Measurements from ENCODE around the gene TMEM9B. TPM values are rescaled to one million over a fixed set of nuclear protein-coding genes. Genes with fewer than 3 reads are reported as not detected.

TMEM9B gene
- total RNA-seq, 4 donors from 2014 or later, result 20.5 to 93.9 (median 58.5) TPM

- intact Hi-C loops (cut with DNase I; ENCODE audit: low total_unique reads) (no loop called here), in situ Hi-C loops (cut with MboI; ENCODE audit: low pct_ligation_motif_present in 1 of 4, low pct_unique_long_range_greater_than_20kb in 1 of 4, low sequenced_read_pairs in 3 of 4) (loop anchor here in 2 of 4 donors (25.0 kb wide), 2 partner anchors 134 to 509 kb away; no protein-coding TSS in a partner anchor)
- H3K36me3 ChIP-seq, result no peaks in the 10 kb centered on the region
- no peaks in the 10 kb centered on the region for H3K9me3 ChIP-seq
- 14 to 21% methylated on average over 4 to 8 of the region's 8 CpGs for WGBS, 2 donors (ENCODE audit: low coverage in 1 of 2)
- TF ChIP-seq EP300 (IDR thresholded peaks at IDR 0.05; ENCODE audit: low read depth) (no peak), POLR2AphosphoS5 (IDR thresholded peaks at IDR 0.05) (no peak), POLR2A (IDR thresholded peaks at IDR 0.05) (no peak), CTCF (IDR thresholded peaks at IDR 0.05) (no peak)
- peaks cover 6 to 20% (median 19%) of the 10 kb centered on the region in 4 donors for H3K4me1 ChIP-seq
- H3K27ac ChIP-seq, result peak overlapping the region in 1 of 4 donors; percentile 16
- H3K27me3 ChIP-seq, result peaks cover 47% of the 10 kb centered on the region
- DNase-seq, result no peak
- peak overlapping the region; percentile 5 to 58 (median 36) for H3K4me3 ChIP-seq
Observed at GRCh38 chr11:9002920-9003572, 38.8 kb upstream of the TMEM9B start.

GRCh38 chr11:9001736-9002135, 37.5 kb upstream of the TMEM9B start:
- peaks cover 47% of the 10 kb centered on the region for H3K27me3 ChIP-seq
- intact Hi-C loops (cut with DNase I; ENCODE audit: low total_unique reads) (no loop called here), in situ Hi-C loops (cut with MboI; ENCODE audit: low pct_ligation_motif_present in 1 of 4, low pct_unique_long_range_greater_than_20kb in 1 of 4, low sequenced_read_pairs in 3 of 4) (loop anchor here in 2 of 4 donors (25.0 kb wide), 2 partner anchors 136 to 511 kb away; no protein-coding TSS in a partner anchor)

GRCh38 chr11:8998017-8998416, 33.8 kb upstream of the TMEM9B start:
- Histone ChIP-seq H3K36me3 (no peaks in the 10 kb centered on the region), H3K27ac (no peak overlapping the region), H3K4me1 (peaks cover 0 to 5% (median 4%) of the 10 kb centered on the region in 4 donors), H3K9me3 (no peaks in the 10 kb centered on the region), H3K27me3 (peaks cover 26% of the 10 kb centered on the region), H3K4me3 (no peak overlapping the region)
- TF ChIP-seq POLR2AphosphoS5 (IDR thresholded peaks at IDR 0.05) (no peak), POLR2A (IDR thresholded peaks at IDR 0.05) (no peak), EP300 (IDR thresholded peaks at IDR 0.05; ENCODE audit: low read depth) (no peak), CTCF (IDR thresholded peaks at IDR 0.05) (no peak)
- in situ Hi-C loops (cut with MboI; ENCODE audit: low pct_ligation_motif_present in 1 of 4, low pct_unique_long_range_greater_than_20kb in 1 of 4, low sequenced_read_pairs in 3 of 4), result no loop called here
- 91 to 96% methylated on average over 2 of the region's 2 CpGs for WGBS, 2 donors (ENCODE audit: low coverage in 1 of 2)
- DNase-seq, result no peak
- intact Hi-C loops (cut with DNase I; ENCODE audit: low total_unique reads), result no loop called here

More at GRCh38 chr11:9001736-9002135, 37.5 kb upstream of the TMEM9B start:
- WGBS, 2 donors (ENCODE audit: low coverage in 1 of 2), result 79 to 95% methylated on average over 4 to 6 of the region's 6 CpGs
- H3K4me1 ChIP-seq, result peaks cover 6 to 20% (median 19%) of the 10 kb centered on the region in 4 donors
- H3K36me3 ChIP-seq, result no peaks in the 10 kb centered on the region
- TF ChIP-seq POLR2AphosphoS5 (IDR thresholded peaks at IDR 0.05), result no peak
- TF ChIP-seq POLR2A (IDR thresholded peaks at IDR 0.05), result no peak
- TF ChIP-seq EP300 (IDR thresholded peaks at IDR 0.05; ENCODE audit: low read depth), result no peak
- no peak for TF ChIP-seq CTCF (IDR thresholded peaks at IDR 0.05)
- H3K9me3 ChIP-seq, result no peaks in the 10 kb centered on the region
- no peak for DNase-seq
- no peak overlapping the region for H3K4me3 ChIP-seq
- no peak overlapping the region for H3K27ac ChIP-seq

GRCh38 chr11:8997451-8997850, 33.2 kb upstream of the TMEM9B start:
- H3K9me3 ChIP-seq, result no peaks in the 10 kb centered on the region
- H3K36me3 ChIP-seq, result no peaks in the 10 kb centered on the region
- 83 to 100% methylated on average over 2 to 3 of the region's 3 CpGs for WGBS, 2 donors (ENCODE audit: low coverage in 1 of 2)
- H3K27ac ChIP-seq, result no peak overlapping the region
- TF ChIP-seq EP300 (IDR thresholded peaks at IDR 0.05; ENCODE audit: low read depth) (no peak), POLR2AphosphoS5 (IDR thresholded peaks at IDR 0.05) (no peak), CTCF (IDR thresholded peaks at IDR 0.05) (no peak), POLR2A (IDR thresholded peaks at IDR 0.05) (no peak)
- H3K4me3 ChIP-seq, result no peak overlapping the region
- in situ Hi-C loops (cut with MboI; ENCODE audit: low pct_ligation_motif_present in 1 of 4, low pct_unique_long_range_greater_than_20kb in 1 of 4, low sequenced_read_pairs in 3 of 4), result no loop called here
- H3K27me3 ChIP-seq, result peaks cover 20% of the 10 kb centered on the region
- H3K4me1 ChIP-seq, result no peaks in the 10 kb centered on the region
- DNase-seq, result no peak
- intact Hi-C loops (cut with DNase I; ENCODE audit: low total_unique reads), result no loop called here
